ENCODE measurements around the gene SLC23A3.

The SLC23A3 gene

GRCh38 chr2:219215871-219216534 is 46.2 kb upstream of the SLC23A3 start:
- no peak for DNase-seq (ENCODE audit: extremely low spot score)
- ChIA-PET POLR2A (interaction anchor here (0.8 kb wide), 1 partner anchor 9 kb away, joined by 6 read pairs; the partner anchor contains the start of gene ZFAND2B), CTCF (no interaction called here)
- TF ChIP-seq PKNOX1 (IDR thresholded peaks at IDR 0.05), result no peak

GRCh38 chr2:219214786-219215185 is 45.0 kb upstream of the SLC23A3 start:
- TF ChIP-seq ZNF384 (IDR thresholded peaks at IDR 0.05), result no peak
- TF ChIP-seq FOXK2 (IDR thresholded peaks at IDR 0.05), result no peak
- TF ChIP-seq TARDBP (IDR thresholded peaks at IDR 0.05), result no peak
- TF ChIP-seq PKNOX1 (IDR thresholded peaks at IDR 0.05), result no peak
- no peak for TF ChIP-seq CTBP1 (IDR thresholded peaks at IDR 0.05; ENCODE audit: borderline replicate concordance)
- TF ChIP-seq SUZ12 (IDR thresholded peaks at IDR 0.05), result no peak
- TF ChIP-seq NFRKB (IDR thresholded peaks at IDR 0.05), result no peak
- no peak for TF ChIP-seq BHLHE40 (IDR thresholded peaks at IDR 0.05; ENCODE audit: borderline replicate concordance)
- no peak for TF ChIP-seq SP1 (IDR thresholded peaks at IDR 0.05)
- no peak for TF ChIP-seq FOXA1 (IDR thresholded peaks at IDR 0.05)
- no peak for TF ChIP-seq HDGF (IDR thresholded peaks at IDR 0.05; ENCODE audit: borderline replicate concordance)
- TF ChIP-seq FOXM1 (IDR thresholded peaks at IDR 0.05; ENCODE audit: borderline replicate concordance), result no peak
- no peak for TF ChIP-seq ARNT (IDR thresholded peaks at IDR 0.05)
- no peak for TF ChIP-seq LEF1 (IDR thresholded peaks at IDR 0.05; ENCODE audit: borderline replicate concordance)
- no peak for TF ChIP-seq ELF4 (IDR thresholded peaks at IDR 0.05)
- TF ChIP-seq L3MBTL2 (conservative IDR thresholded peaks at IDR 0.05), result no peak
- CTCF ChIA-PET, result no interaction called here
- POLR2A ChIA-PET, result interaction anchor here (0.7 to 1.1 kb wide), 3 partner anchors 8 to 152 kb away, joined by 3 to 4 read pairs (median 3); partner anchors contain the start of gene ZFAND2B
- DNase-seq (ENCODE audit: extremely low spot score), result no peak

- no peak for TF ChIP-seq ZNF384 (IDR thresholded peaks at IDR 0.05)
- no peak for TF ChIP-seq FOXM1 (IDR thresholded peaks at IDR 0.05; ENCODE audit: borderline replicate concordance)
- no peak for TF ChIP-seq ELF4 (IDR thresholded peaks at IDR 0.05)
- no peak for TF ChIP-seq ARNT (IDR thresholded peaks at IDR 0.05)
- no peak for TF ChIP-seq CTBP1 (IDR thresholded peaks at IDR 0.05; ENCODE audit: borderline replicate concordance)
- TF ChIP-seq FOXA1 (IDR thresholded peaks at IDR 0.05), result no peak
- no peak for TF ChIP-seq SUZ12 (IDR thresholded peaks at IDR 0.05)
- TF ChIP-seq L3MBTL2 (conservative IDR thresholded peaks at IDR 0.05), result no peak
- TF ChIP-seq PKNOX1 (IDR thresholded peaks at IDR 0.05), result no peak
- TF ChIP-seq BHLHE40 (IDR thresholded peaks at IDR 0.05; ENCODE audit: borderline replicate concordance), result no peak
- TF ChIP-seq FOXK2 (IDR thresholded peaks at IDR 0.05), result no peak
- TF ChIP-seq LEF1 (IDR thresholded peaks at IDR 0.05; ENCODE audit: borderline replicate concordance), result no peak
- no peak for TF ChIP-seq SP1 (IDR thresholded peaks at IDR 0.05)
- no peak for TF ChIP-seq NFRKB (IDR thresholded peaks at IDR 0.05)
- no peak for TF ChIP-seq TARDBP (IDR thresholded peaks at IDR 0.05)
- TF ChIP-seq HDGF (IDR thresholded peaks at IDR 0.05; ENCODE audit: borderline replicate concordance), result no peak
- ChIA-PET CTCF (no interaction called here), POLR2A (interaction anchor here (0.7 to 0.9 kb wide), 2 partner anchors 16 to 153 kb away, joined by 3 read pairs; no protein-coding TSS in a partner anchor)
- no peak for DNase-seq (ENCODE audit: extremely low spot score)
Observed at GRCh38 chr2:219214141-219214540, 44.3 kb upstream of the SLC23A3 start.

- no peak for DNase-seq (ENCODE audit: extremely low spot score)
- ChIA-PET CTCF (no interaction called here), POLR2A (no interaction called here)
- TF ChIP-seq FOXA1 (IDR thresholded peaks at IDR 0.05) (no peak), PKNOX1 (IDR thresholded peaks at IDR 0.05) (no peak)
Observed at GRCh38 chr2:219213486-219214071, 43.8 kb upstream of the SLC23A3 start.

- no peak for DNase-seq (ENCODE audit: extremely low spot score)
- POLR2A ChIA-PET, result no interaction called here
- TF ChIP-seq CTBP1 (IDR thresholded peaks at IDR 0.05; ENCODE audit: borderline replicate concordance) (no peak), BHLHE40 (IDR thresholded peaks at IDR 0.05; ENCODE audit: borderline replicate concordance) (no peak), L3MBTL2 (conservative IDR thresholded peaks at IDR 0.05) (no peak), FOXA1 (IDR thresholded peaks at IDR 0.05) (no peak), FOXK2 (IDR thresholded peaks at IDR 0.05) (no peak), ELF4 (IDR thresholded peaks at IDR 0.05) (no peak), SP1 (IDR thresholded peaks at IDR 0.05) (no peak), ZNF384 (IDR thresholded peaks at IDR 0.05) (no peak), SUZ12 (IDR thresholded peaks at IDR 0.05) (no peak), NFRKB (IDR thresholded peaks at IDR 0.05) (no peak)
- CTCF ChIA-PET, result no interaction called here
Observed at GRCh38 chr2:219213026-219213415, 43.2 kb upstream of the SLC23A3 start.

GRCh38 chr2:219210886-219211362 is 41.1 kb upstream of the SLC23A3 start:
- TF ChIP-seq ZNF384 (IDR thresholded peaks at IDR 0.05), result no peak
- no peak for TF ChIP-seq SP1 (IDR thresholded peaks at IDR 0.05)
- TF ChIP-seq TARDBP (IDR thresholded peaks at IDR 0.05), result no peak
- no peak for TF ChIP-seq SUZ12 (IDR thresholded peaks at IDR 0.05)
- TF ChIP-seq LEF1 (IDR thresholded peaks at IDR 0.05; ENCODE audit: borderline replicate concordance), result no peak
- no peak for DNase-seq (ENCODE audit: extremely low spot score)
- ChIA-PET POLR2A (interaction anchor here (1.2 kb wide), 1 partner anchor 34 kb away, joined by 4 read pairs; the partner anchor contains the start of gene CNPPD1), CTCF (interaction anchor here (0.5 to 1.1 kb wide), 2 partner anchors 40 to 51 kb away, joined by 3 to 5 read pairs; no protein-coding TSS in a partner anchor)

Measured in HEK293T (cell line).